Sigmoid colon (tissue), 4 donors: ENCODE data around the gene TLE2.

Source experiments
- CTCF ChIP-seq, 4 experiments: fragments of 450-650 bp in 3 of 4; fragments of 200-600 bp in 1 of 4; IDR thresholded peaks; one replicate each; pipeline ENCODE4 v1.5.1; 2016 to 2019; ENCODE audit warnings: antibody characterized with exemption in 4 of 4, mild to moderate bottlenecking in 3 of 4, moderate library complexity in 2 of 4
- EP300 ChIP-seq, 4 donors: sonication (generic); formaldehyde crosslinking; IDR thresholded peaks; one replicate each; pipeline ENCODE4 v1.6.1; 2017; ENCODE audit warnings: antibody characterized with exemption in 4 of 4
- POLR2A ChIP-seq, 2 donors: fragments of 450-650 bp; IDR thresholded peaks; one replicate each; pipeline ENCODE4 v1.6.1; 2016; ENCODE audit warnings: antibody characterized with exemption in 2 of 2, mild to moderate bottlenecking in 2 of 2, moderate library complexity in 2 of 2

DNA sequence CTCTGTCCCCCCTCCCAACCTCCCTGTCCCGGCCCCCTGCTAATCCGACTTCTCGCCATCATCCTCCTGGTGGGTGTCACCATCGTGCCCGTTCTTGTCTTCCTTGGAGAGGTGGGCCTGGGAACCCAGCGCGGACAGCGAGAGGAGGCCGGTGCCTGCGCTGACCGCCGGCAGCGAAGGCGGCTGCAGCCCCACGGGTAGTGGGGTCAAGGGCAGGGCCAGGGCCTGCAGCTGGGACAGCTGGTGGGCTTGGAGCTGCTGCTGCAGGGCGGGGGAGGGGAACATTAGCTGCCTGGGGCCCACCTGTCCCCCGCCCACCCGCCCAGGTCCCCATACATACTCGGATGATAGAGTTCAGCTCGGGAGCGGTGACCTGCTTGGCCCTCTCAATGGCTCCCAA is 24.7 kb upstream of the TLE2 start:
- no peak for TF ChIP-seq CTCF (IDR thresholded peaks at IDR 0.05)
- TF ChIP-seq POLR2A (IDR thresholded peaks at IDR 0.05) = no peak
- TF ChIP-seq EP300 (IDR thresholded peaks at IDR 0.05) = no peak
